Vagina (tissue), 2 donors: ENCODE data around the gene PFDN1.

ENCODE experiments used
- CTCF ChIP-seq, 3 experiments: fragments of 450-650 bp in 2 of 3; fragments of 200-600 bp in 1 of 3; sonication (generic) in 1 of 3; IDR thresholded peaks; one replicate each; pipeline ENCODE4 v1.5.1; 2017 to 2019; ENCODE audit warnings: antibody characterized with exemption in 3 of 3, mild to moderate bottlenecking in 2 of 3, moderate library complexity in 2 of 3
- POLR2A ChIP-seq, 2 donors: fragments of 450-650 bp; IDR thresholded peaks; one replicate each; pipeline ENCODE4 v1.6.1; 2017; ENCODE audit warnings: antibody characterized with exemption in 2 of 2, mild to moderate bottlenecking in 2 of 2, moderate library complexity in 2 of 2
- POLR2AphosphoS5 ChIP-seq, 2 donors: sonication (generic); formaldehyde crosslinking; IDR thresholded peaks; one replicate each; pipeline ENCODE4 v1.9.0; 2017; ENCODE audit warnings: antibody characterized with exemption in 2 of 2, mild to moderate bottlenecking in 2 of 2, low read depth in 1 of 2; ENCODE audit not compliant: insufficient read depth in 1 of 2

GRCh38 chr5:140221697-140222223 lies 81.1 kb downstream of the PFDN1 start:
- no peak for TF ChIP-seq POLR2A (IDR thresholded peaks at IDR 0.05)
- no peak for TF ChIP-seq CTCF (IDR thresholded peaks at IDR 0.05)
- no peak for TF ChIP-seq POLR2AphosphoS5 (IDR thresholded peaks at IDR 0.05; ENCODE audit: insufficient read depth in 1 of 2, low read depth in 1 of 2)
